Posterior cingulate gyrus (tissue), 11 donors: Measurements from ENCODE around the gene LRRC19.
A peak's percentile ranks its signal among the peaks of the same experiment; 100 is the strongest.

Experiments
- DNase-seq, 10 donors: peaks; one replicate each; pipeline versions ENCODE4 v3.0.0 to v3.0.0-alpha.2; 2020 to 2021; ENCODE audit warnings: mixed read lengths in 3 of 10
- intact Hi-C: fragments of 100-400 bp; cut with DNase I; formaldehyde crosslinking; loops from one replicate; pipeline ENCODE4 v1.15.1; 2023

The LRRC19 gene, protein sequence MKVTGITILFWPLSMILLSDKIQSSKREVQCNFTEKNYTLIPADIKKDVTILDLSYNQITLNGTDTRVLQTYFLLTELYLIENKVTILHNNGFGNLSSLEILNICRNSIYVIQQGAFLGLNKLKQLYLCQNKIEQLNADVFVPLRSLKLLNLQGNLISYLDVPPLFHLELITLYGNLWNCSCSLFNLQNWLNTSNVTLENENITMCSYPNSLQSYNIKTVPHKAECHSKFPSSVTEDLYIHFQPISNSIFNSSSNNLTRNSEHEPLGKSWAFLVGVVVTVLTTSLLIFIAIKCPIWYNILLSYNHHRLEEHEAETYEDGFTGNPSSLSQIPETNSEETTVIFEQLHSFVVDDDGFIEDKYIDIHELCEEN

DNA sequence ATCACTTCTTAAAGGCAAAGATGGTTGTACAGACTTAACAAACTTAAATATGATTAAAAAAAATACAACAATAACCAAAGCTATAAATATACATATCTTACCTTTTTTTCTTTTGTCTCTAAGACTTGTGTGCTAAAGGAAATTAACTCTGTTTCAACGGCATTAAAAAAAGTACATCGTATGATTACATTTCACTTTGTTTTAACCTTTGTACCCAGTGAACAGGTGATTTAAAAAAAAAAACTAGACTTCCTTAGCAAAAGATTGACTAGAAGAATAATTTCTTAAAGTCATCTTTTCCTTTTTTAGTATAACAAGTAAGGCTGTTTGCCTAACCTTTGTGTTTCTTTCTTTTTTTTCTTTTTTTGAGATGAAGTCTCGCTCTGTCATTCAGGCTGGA lies at the start of gene LRRC19:
Gene LRRC19 (minus strand): TSS at position 182 of the 400 bp plus-strand sequence. CDS start 5,978 bp downstream, outside the sequence.
- no peak for DNase-seq
- intact Hi-C loops: no loop called here

DNA sequence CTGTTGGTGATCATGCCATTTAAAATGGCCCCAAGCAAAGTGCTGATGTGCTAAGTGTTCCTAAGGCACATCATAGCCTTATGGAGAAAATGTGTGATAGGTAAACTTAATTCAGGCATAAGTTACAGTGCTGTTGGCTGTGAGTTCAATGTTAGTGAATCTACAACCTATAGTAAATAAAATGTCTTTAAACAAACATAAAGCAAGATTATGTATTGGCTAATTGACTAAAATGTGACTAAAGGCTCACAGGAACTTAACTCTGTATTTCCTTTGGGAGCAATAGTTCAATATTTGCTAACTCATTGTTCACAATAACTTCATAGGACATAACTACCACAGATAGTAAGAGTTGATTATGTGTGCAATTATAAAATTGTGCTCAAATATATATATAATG lies 49.4 kb upstream of the LRRC19 start:
- no peak for DNase-seq
- intact Hi-C loops: no loop called here

DNA sequence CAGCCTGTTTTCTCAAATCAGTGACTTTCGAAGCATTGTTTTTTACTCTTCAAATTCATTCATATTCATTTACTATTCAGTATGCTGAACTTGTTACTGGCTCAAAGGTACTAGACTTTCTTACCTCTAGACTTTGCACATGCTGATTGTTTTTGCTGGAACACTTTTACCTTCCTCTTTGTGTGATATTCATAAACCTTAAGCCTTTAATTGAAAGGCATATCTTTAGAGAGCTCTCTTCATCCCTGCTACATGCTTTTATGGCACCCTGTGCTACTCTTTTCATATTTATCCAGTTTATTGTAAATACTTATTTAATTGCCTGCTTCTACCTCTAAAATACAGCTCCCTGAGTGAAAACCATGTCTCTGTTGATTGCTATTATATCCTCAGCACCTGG lies 48.7 kb upstream of the LRRC19 start:
- DNase-seq: no peak
- intact Hi-C loops: no loop called here

DNA sequence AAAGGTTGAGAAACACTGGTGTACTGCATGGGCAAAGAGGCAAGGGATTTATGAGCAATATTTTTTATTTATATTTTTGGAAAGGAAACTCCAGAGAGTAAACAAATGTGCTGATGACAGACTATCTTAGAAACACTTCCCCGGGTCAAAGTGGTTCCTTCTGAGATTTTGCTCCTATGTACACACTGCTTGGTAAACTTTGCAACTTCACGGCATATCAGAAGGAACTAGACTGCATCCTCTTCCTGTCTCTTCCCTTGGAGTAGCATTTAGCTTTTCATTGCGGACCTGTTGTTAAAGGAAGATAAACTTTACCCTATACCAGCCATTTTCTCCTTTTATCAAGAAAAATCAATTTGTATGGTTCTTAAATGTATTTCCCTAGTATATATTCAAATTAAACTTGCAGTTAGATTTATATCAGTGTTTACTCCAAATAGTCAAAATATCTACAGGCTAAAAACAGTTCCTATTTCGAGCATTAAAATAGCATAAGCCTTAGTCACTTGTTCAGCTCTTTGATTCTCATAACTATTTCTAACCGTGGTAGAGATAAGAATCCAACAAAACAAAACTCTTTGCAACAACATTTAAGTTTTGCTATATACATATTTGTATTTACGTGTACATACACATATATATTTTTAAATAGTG lies 48.0 kb upstream of the LRRC19 start:
- no peak for DNase-seq
- intact Hi-C loops: no loop called here

DNA sequence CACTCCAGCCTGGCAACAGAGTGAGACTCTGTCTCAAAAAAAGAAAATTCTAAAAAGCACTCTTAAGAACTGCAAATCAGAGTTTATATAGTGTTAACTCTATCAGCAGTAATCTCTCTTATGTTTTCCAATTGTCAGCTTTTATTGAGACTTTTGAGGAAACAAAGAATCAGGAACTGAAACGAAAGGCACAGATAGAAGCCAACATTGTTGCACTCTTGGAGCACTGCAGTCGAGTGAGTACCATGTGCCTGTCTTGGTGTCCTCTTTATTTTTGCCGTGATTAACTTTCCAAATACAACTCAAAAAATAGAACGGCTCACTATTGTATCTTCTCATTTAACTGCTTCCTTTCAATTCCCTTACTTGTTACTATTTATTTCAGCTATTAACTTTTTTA lies 41.7 kb upstream of the LRRC19 start:
- intact Hi-C loops: no loop called here
- DNase-seq: no peak

DNA sequence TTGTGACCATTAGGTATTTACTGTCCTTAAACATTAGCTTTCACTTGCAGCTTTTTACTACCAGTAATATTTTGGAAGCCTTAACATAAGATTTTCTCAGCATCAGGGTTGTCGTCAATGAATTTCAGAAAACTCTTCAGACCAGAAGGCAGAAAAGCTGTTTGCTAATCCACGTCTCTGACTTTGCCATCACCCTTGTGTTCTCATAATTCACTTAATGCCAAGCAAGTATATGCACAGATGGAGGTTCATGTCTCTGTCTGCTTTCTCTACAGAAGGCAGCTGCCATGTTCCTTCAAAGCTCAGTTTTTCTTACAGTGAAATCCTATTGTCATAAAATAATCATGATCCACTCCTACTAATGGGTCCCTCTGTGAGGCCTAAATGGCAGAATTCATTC lies 37.7 kb upstream of the LRRC19 start:
- no peak for DNase-seq
- intact Hi-C loops: no loop called here

DNA sequence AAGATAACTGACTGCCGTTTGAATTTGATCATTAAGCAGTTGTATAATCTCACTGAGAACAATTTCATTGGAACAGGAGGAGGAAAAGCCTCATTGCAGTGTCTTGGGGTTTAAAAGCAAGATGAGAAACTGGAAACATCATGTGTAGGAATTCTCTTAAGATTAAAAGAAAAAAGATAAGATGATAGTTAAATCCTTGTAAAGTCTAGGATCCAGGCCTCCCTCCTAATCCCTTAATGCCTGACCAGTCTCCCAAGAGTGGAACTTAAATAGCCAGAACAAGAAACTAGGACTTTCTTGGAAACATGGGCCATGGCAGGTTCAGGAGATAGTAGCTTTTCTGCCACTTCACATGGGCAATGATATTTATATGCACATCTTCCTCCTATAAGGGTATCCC lies 37.0 kb upstream of the LRRC19 start:
- intact Hi-C loops: no loop called here
- no peak for DNase-seq

DNA sequence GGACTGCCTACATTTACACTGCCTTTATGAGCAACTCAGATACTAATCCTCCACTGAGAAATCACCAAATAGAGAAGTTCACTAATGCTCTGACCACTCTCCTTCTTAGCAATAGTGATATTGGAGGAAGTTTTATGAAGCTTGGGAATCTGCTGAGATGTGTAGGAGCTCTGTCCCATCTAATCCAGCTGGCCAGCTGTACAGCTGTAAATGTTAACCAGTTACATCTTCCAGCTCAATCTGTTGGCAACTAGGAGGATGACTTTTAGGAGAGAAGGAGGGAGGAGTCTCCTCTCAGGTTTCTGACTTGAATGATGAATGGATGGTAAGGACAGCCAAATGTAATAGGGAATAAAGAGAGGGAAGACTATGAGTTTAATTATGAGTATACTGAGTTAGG lies 36.3 kb upstream of the LRRC19 start:
- no peak for DNase-seq
- intact Hi-C loops: no loop called here

DNA sequence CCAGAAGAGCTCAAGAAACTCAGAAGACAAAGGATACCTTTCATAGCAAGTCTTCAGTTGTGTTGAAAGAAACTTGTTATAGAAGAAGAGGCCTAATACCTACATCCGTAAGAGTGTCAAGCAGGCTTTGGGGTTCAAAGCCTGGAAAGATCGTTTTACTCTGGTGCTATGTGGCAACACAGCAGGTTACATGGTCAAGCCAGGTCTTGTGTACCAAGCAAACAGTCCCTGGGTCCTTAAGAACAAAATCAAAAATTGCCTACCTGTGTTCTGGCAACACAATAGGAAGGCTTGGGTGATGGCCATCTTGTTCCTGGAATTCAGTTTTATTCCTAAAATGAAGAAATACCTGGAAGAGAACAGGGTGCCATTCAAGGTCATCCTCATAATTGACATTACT lies 32.0 kb upstream of the LRRC19 start:
- no peak for DNase-seq
- intact Hi-C loops: loop anchor here (10.0 kb wide), 1 partner anchor 507 kb away; no protein-coding TSS in a partner anchor

DNA sequence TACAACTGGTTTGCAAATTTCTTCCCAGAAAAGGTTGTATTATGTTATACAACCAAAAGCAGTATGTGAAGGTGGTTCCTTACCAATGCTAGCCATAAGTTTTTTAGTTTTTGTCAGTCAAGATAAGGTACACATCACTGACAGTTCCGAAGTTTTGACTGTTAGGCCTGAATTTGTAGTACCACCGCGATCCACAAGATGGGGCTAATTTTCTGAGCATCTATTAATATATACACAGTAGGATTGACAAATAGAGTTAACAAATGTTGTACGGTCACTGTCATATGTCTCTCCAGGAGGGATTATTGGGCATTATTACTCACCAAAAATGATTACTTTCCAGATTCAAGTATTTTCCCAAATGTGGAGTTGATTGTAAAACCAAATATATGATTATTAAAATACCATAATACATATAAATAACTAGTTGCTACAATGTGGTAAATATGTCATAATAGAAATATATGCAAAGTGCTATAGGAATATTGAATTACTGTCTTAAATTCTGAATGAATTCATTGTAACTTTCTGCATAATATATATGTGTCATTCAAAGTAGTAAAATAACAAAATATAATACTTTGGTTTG lies 28.4 kb upstream of the LRRC19 start:
- intact Hi-C loops: loop anchor here (2.0 to 10.0 kb wide), 2 partner anchors 243 to 511 kb away; no protein-coding TSS in a partner anchor
- peak in 5 of 10 donors; percentile 32 to 73 (median 59) for DNase-seq

DNA sequence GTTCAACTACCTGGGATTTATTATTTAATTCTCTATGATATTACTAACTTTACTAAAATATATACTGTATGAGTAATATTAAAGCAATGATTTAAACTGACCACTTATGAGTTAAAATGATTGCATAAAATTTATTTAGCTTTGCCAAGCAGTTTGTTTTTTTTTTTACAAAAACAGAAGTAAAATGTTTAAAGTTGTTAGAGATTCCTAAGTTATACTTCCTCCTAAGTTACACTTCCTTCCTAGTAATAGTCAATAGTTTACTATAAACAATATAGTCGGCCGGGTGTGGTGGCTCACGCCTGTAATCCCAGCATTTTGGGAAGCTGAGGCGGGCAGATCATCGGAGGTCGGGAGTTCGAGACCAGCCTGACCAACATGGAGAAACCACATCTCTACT lies 23.7 kb upstream of the LRRC19 start:
- intact Hi-C loops: no loop called here
- no peak for DNase-seq

DNA sequence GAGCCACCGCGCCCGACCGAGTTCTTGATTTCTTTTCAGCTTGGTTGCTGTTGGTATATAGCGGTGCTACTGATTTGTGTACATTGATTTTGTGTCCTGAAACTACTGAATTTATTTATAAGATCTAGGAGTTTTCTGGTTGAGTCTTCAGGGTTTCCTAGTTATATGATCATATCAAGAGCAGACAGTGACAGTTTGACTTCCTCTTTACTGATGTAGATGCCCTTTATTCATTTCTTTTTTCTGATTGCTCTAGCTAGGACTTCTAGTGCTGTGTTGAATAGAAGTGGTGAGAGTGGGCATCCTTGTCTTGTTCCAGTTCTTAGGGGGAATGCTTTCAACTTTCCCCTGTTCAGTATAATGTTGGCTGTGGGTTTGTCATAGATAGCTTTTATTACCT lies 17.4 kb upstream of the LRRC19 start:
- intact Hi-C loops: no loop called here
- no peak for DNase-seq

DNA sequence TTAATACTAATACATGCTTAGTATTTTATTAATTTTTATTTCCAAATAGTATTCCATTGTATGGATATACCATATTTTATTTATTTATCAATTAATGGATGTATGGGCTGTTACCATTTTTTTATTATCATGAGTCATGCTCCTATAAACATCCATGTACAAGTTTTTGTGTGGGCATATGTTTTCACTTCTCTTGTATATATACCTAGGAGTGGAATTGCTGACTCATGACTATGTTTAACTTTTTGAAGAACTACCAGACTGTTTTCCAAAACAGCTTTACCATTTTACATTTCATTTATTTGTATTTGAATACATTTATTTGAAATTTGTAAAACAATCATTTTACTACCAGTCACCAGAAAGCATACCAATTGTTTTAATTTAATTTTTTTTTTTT lies 14.1 kb upstream of the LRRC19 start:
- no peak for DNase-seq
- intact Hi-C loops: no loop called here

DNA sequence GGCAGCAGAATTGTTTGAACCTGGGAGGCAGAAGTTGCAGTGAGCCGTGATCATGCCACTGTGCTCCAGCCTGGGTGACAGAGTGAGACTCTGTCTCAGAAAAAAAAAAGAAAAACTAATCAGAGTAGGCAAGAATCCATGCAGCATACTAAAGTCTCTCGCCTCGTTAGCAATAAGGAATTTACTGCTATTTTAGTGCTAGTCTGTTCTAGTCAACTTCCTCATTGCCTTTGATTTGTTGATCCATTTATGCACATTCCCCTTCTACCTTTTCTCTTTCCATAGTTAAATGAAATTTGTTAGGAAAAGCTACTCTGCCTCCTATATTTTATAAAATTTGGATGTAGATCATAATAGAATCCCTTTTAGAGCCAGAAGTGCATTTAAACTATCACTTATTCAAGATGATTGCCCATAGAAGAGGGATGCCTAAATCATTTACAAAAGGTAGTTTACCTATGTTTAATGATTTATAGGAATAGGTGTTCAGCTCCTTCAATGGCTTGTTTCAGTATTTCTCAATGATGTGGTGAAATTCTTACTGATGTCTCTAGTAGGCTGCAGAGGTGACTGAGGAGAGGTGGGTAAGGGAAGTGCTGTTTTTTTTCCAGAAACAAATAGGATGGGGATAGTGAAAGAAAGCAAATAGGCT lies 1.9 kb downstream of the LRRC19 start:
- intact Hi-C loops: no loop called here
- DNase-seq: no peak

DNA sequence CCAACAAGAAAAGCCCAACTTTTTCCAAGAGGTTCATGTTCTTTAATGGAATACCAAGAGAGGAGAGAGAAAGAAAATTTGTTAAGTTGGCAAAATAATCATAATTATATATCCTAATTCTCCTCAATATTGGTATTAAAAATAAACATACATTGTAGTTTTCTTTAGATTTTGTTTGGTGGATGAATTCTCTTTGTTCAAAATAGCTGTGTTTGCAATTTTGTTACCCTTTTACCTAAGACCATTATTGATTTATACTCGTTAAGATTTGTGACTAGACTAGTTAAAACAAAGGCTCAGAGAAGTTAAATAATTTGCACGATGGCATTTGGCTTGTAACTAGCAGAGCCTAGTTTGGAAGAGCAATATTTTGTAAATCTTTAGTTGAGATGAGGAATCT lies 9.7 kb downstream of the LRRC19 start:
- intact Hi-C loops: no loop called here
- no peak for DNase-seq

DNA sequence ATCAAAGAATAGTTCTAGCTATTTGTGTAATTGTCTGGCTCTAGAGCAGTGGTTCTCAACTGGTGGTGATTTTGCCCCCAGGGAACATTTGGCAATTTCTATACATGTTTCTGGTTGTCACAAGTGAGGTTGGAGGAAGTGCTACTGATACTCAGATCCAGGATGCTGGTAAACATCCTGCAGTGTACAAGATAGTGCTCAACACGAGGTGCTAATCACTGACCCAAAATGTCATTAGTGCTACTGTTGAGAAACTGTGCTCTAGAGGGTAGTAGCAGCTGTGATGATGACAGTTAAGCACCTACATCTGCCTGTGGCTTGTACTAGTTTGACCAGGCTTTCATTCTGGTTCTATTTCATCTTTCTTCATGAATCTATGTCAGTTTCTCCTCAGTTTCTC lies 22.1 kb downstream of the LRRC19 start:
- intact Hi-C loops: no loop called here
- DNase-seq: no peak

DNA sequence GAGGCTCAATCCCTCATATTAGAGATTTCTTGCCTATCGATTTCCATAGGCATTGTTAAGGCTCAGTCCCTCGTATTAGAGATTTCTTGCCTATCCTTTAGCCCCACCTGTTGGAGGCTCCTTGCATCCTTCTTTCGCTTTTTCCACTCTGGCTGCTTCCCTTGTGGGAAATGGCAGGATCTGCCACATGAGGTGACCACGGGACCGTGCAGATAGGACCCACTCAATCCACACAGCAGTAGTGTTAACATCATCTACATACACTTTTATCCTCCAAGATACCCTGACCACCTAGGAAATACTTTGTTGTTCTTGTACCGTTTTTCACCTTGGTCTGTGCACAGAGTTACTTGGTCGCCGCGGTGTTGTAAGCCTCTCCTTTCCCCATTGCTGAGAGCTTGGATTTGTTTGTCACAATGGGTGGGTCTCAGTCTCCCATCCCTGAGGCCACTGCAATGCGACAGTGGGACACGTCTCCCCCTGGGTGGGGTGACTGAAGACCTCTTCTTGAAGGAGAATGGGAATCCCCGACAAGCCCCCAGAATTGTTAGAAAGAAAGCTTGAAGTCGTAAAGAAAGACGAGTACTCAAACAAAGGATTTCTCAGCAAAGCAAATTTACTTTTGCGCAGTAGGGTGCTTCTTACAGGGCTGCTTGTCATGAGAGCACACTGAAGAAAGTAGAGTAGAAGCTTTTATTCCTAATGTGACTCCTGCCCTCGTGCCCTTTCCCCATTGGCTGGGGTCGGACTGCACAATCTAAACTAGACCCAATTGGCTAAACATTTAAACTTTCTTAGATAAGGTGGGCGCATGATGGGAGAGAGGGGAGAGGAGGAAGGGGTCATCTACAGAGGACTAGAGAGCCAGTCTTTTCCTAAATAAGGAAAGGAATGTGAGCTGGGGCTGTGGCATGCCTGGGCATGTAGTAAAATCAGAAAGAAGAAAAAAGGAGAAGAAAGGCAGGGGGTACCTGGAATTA lies 29.5 kb downstream of the LRRC19 start:
- no peak for DNase-seq
- intact Hi-C loops: no loop called here

DNA sequence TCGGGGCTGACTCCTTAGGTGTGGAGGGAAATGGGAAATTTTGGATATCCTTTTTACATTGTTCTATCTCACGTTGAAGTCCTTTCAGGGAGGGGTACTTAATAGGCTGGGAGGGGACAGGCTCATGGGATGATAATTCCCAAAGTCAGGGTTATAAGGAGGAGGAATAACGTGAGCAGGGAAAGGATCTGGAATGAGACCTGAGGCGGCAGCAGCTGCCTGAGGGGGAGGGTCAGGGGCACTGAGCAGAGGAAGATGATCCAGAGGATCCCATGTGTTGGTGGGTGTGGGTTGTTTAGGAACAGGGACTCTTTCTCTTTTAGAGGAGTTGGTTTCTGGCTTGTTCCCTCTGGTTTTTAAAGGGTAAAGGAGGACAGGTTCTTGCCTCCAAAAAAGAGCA lies 30.5 kb downstream of the LRRC19 start:
- intact Hi-C loops: no loop called here
- no peak for DNase-seq

DNA sequence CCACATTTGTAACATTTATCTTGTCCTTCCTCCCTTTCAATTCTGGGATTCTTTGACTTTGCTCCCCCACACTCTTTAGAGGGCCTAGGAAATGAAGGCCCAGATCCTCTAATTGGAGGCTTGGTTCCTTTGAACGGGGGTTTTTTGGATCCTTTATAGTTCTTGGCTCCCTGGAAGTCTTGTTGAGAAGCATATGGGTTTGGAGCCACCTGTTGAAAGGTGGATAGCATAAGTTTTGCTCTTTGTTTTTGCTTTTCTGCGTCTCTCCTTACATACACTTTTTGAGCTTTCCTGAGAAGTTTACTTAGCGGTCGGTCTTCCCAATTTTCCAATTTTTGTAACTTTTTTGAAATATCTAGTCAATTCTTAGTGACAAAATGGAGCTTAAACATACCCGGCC lies 31.5 kb downstream of the LRRC19 start:
- intact Hi-C loops: no loop called here
- DNase-seq: no peak

DNA sequence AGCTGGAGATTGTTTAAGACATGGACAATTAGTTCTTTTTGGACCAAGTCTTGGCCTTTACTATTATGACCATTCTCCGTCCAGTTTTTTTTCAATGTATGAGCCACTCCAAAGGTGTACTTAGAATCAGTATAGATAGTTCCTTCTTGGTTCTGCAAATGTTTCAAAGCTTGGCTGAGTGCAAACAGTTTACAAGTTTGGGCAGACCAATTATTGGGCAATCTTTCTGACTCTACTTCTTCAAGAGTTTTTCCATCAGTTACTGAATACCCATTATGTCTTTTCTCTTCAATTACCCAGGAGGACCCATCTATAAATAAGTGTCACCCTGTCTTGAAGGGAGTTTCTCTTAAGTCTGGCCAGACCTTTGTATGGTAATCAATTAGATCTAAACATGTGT lies 33.8 kb downstream of the LRRC19 start:
- intact Hi-C loops: no loop called here

More for the DNA sequence above, 33.8 kb downstream of the LRRC19 start:
- DNase-seq: no peak
